IMR-90 (cell line): ENCODE measurements around the gene ACAA2.

Experiments used
- CTCF ChIP-seq: conservative IDR thresholded peaks from 2 replicates; pipeline ENCODE4 v1.5.1; 2012; ENCODE audit warnings: mild to moderate bottlenecking, low read depth, low read length, improper control_type of control experiment
- SMC3 ChIP-seq: fragments of 150-350 bp; IDR thresholded peaks from 2 replicates; pipeline ENCODE4 v1.6.1; 2016; ENCODE audit warnings: low read depth, mild to moderate bottlenecking, antibody characterized with exemption, low read length, moderate library complexity

DNA sequence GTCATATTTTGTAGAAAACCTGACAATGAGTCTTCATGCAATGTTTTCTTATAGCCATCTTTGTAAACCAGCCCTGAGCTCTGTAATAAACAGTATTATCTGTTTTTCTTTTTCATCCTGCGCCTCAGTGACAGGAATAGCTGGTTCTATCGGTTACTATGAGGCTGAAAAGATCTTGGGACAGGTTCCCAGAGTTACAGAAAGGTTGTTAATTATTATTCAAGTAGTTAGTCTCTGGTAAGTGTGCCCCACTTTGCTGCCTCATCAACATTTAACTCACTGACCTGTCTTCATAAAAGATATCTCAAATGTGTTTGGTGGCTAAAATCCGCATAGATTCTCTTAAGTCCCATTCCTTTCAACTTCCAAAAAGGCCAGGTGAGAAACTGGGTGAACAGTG lies 18.6 kb downstream of the ACAA2 start:
- TF ChIP-seq CTCF (no peak), SMC3 (no peak)
